ENCODE results near the gene SEC16A.

SEC16A gene

GRCh38 chr9:136507221-136507991 lies 24.6 kb upstream of the SEC16A start:
- no peak overlapping the region for H3K4me3 ChIP-seq (ENCODE audit: control insufficient read depth, low read depth, low read length)
- DNase-seq (ENCODE audit: low read depth) = no peak
- no peak for TF ChIP-seq CTCF (IDR thresholded peaks at IDR 0.05; ENCODE audit: control insufficient read depth, insufficient read depth, low read depth, low read length, missing control alignments)

GRCh38 chr9:136506425-136506824 lies 23.6 kb upstream of the SEC16A start:
- no peak overlapping the region for H3K4me3 ChIP-seq (ENCODE audit: control insufficient read depth, low read depth, low read length)
- DNase-seq (ENCODE audit: low read depth) = no peak
- TF ChIP-seq CTCF (IDR thresholded peaks at IDR 0.05; ENCODE audit: control insufficient read depth, insufficient read depth, low read depth, low read length, missing control alignments) = no peak

- DNase-seq (ENCODE audit: low read depth) = no peak
- TF ChIP-seq CTCF (IDR thresholded peaks at IDR 0.05; ENCODE audit: control insufficient read depth, insufficient read depth, low read depth, low read length, missing control alignments) = no peak
- H3K4me3 ChIP-seq (ENCODE audit: control insufficient read depth, low read depth, low read length) = no peak overlapping the region
Observed at GRCh38 chr9:136505406-136506403, 22.9 kb upstream of the SEC16A start.

- TF ChIP-seq CTCF (IDR thresholded peaks at IDR 0.05; ENCODE audit: control insufficient read depth, insufficient read depth, low read depth, low read length, missing control alignments) = no peak
- no peak overlapping the region for H3K4me3 ChIP-seq (ENCODE audit: control insufficient read depth, low read depth, low read length)
- DNase-seq (ENCODE audit: low read depth) = no peak
Observed at GRCh38 chr9:136504512-136505348, 21.9 kb upstream of the SEC16A start.

GRCh38 chr9:136502940-136503550 lies 20.2 kb upstream of the SEC16A start:
- TF ChIP-seq CTCF (IDR thresholded peaks at IDR 0.05; ENCODE audit: control insufficient read depth, insufficient read depth, low read depth, low read length, missing control alignments) = no peak
- no peak for DNase-seq (ENCODE audit: low read depth)
- no peak overlapping the region for H3K4me3 ChIP-seq (ENCODE audit: control insufficient read depth, low read depth, low read length)
